Stimulated activated CD8-positive, alpha-beta memory T cell treated with anti-CD3 and anti-CD28 coated beads, Interleukin-7, amount 100 ng/mL, for 48 hours (primary cell): Measurements from ENCODE around the gene RBKS.
"Not testable (repeated sequence)": the region's sequence is repeated elsewhere in the genome, so short reads cannot be mapped to it uniquely, and the experiment has no call there.

ENCODE experiments used
- DNase-seq, 2 donors: peaks; one replicate each; pipeline ENCODE4 v3.0.0-alpha.2; 2020; ENCODE audit warnings: low read depth in 1 of 2; ENCODE audit errors: extremely low read depth in 1 of 2

RBKS gene

DNA sequence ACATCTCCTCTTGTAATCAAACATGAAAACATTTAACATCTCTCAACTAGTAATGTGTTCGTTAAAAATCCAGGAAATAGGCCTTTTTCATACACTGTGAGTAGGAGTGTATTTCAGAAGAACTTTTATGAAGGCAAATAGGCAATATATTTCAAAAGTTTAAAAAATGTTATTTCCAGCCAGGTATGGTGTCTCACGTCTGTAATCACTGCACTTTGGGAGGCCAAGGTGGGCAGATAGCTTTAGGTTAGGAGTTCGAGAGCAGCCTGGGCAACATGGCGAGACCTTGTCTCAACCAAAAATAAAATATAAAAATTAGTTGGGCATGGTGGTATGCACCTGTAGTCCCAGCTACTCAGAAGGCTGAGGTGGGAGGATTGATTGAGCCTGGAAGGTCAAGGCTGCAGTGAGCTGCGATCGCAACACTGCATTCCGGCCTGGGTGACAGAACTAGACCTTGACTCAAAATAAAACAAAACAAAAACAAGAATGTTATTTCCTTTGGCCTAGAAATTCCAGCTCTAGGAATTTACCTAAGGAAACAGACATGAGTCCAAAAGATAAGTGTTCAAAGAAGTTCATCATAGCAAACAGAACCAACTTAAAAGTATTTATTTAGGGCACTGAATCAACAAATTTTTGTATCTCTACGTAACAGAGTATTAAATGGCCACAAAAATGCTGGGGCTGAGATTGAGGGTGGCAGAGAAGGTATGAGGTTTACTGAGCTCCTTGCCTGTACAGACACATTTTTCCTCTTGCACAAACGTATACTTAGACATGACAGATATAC lies 14.9 kb downstream of the RBKS start:
- DNase-seq = no peak

DNA sequence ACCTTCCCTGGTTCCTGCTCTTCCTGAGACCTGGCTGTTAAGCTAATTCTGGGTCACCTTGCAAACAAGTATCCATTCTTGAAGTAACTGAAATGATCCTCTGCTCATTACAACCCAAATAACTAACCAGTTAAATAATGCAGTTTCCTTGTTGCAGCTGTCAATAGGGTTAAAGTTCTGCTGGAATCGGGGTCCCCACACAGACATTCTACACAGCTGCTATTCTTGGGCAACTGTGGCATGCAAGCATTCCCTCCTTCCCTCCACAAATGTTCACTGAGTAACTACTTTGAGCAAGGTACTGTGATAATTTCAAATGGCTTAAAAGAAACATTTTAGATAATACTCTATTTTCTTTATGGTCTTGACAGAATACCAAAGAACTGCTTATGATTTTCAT lies 17.1 kb downstream of the RBKS start:
- no peak for DNase-seq

DNA sequence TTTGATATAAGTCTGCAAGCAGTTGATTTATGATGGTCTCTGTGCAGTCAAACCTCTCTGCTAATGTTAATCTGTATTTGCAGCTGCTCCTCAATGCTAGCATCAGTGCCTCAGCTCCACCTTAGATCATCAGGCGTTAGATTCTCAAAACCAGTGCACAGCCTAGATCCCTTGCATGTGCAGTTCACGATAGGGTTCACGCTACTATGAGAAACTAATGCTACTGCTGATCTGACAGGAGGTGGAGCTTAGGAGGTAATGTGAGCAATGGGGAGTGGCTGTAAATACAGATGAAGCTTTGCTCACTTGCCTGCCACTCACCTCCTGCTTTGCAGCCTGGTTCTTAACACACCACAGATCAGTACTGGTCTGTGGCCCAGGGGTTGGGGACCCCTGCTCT lies 18.4 kb downstream of the RBKS start:
- DNase-seq = no peak

DNA sequence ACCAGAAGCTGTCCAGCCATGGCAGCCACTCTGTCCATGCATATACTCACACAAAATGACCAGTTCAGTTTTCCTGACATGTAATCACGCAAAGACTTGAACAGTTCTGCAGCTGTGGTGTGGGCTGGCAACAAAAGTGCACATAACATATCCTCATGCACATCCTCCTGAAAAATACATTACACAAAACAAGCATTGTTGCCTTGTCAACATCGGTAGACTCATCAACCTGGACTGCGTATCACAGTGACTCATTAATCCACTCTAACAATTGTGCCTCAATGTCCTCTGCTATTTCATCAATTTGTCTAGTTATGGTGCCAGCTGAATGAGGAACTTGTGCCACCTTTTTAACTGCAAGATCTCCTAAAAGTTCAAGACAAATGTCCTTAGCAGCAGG lies 19.5 kb downstream of the RBKS start:
- no peak for DNase-seq

DNA sequence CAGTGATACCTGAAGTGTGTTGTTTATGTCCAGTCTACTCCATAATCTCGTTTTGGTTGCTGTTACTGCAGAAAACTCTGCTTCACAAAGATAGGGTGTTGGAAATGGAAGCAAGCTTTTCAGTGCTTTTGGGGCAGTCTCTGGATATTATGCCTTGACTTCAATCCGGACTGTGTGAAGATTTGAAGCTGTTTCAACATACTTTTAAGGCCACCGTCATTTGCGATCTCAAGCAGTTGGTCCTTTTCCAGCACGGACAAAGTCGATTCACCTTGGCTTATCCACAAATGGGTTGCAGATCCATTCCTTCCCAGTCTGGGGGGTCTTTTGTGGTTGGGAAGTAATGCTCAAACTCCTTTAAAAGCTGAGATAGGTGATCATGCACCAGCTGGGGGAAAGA lies 20.4 kb downstream of the RBKS start:
- DNase-seq = no peak

DNA sequence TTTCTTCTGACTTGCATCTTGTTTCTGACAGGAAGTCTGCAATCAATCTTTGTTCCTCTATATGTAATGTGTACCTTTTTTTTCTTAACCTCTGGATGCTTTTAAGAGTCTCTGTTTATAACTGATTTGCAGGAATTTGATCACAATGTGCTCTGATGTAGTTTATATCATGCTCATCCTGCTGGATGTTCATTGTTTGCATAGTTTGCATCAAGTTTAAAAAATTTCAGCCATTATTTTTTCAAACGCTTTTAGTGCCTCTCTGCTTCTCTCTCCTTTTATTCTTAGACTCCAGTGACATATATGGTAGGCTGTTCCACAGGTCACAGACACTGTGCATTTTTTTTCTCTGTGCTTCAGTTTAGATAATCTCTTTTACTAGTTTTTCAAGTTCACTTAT lies 23.9 kb downstream of the RBKS start:
- DNase-seq = no peak

DNA sequence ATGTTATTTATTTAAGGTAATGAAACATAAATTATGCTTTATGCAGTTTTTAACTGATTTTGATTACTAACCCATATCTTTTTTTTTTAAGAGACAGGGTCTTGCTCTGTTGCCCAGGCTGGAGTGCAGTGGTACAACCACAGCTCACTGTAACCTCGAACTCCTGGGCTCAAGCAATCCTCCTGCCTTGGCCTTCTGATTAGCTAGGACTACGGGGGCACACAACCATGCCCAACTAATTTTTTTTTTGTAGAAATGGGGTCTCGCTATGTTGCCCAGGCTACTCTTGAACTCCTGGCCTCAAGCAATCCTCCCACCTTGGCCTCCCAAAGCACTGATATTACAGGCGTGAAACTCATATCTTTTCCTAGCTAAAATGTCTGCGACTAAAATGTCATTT lies 26.2 kb downstream of the RBKS start:
- DNase-seq = not testable (repeated sequence)

DNA sequence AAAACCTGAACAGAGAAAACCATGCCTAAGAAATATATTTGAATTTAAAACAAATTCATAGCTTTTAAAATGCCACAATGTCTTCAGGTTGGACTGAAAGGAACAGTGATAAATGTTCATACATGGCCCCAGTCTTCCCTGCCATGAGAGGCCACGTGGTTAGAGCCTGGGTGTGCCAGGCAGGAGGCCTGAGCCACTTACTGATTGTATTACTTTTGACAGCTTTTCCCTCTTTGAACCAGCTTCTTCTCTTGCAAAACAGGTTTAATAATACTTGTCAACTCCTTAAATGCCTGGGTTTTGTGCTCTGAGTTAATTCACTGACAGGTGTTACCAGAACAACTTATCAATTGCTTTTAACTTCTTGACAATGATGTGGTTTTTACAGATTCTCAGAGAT lies 27.0 kb downstream of the RBKS start:
- DNase-seq = no peak

DNA sequence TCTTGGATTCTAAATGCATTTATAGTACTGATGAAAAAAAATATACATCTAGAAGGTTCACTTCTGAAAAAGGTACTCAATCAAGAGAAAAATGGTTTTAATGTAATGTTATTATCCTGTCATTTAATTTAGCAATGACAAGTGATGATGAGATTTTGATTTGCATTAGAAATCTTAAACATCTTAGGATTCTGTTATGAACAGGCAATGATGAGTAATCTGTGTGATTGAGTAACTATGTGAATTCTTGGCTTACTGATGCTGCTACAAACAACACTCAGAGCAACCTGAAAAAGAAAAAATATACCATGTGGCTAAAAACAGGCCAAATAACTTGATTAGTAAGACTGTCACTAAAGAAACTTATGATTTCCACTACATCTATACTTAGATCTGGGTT lies 30.1 kb downstream of the RBKS start:
- DNase-seq = no peak

DNA sequence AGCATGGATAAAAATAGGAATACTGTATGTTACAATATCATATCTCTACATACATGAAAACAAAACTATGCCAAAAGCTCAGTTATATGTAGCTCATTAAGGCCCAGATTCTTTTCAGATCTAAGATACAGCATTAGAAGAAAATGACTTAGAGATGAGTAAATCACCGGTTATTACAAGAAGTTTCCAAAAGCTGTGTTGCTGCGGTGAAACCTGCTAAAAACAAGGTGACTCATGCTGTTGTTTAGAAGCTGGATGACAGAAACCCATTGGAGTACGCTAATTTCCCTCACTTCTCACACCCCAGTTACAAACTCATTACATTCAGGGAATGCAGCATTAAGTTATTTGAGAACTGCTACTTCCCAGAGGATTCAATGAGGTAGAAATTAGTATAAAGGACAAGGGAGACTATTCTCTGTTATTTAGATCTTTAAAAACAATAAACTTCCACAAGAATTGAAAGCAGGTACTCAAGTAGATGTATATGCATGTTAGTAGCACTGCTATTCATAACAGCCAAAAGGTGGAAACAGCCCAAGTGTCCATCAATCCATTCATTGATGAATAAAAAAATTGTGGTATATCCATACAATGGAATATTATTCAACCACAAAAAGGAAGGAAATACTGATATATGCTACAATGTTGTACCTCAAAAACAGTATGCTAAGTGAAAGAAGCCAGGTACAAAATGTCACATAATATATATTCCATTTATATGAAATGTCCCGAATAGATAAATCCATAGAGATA lies 32.6 kb downstream of the RBKS start:
- DNase-seq = peak in 1 of 2 donors; percentile 14

DNA sequence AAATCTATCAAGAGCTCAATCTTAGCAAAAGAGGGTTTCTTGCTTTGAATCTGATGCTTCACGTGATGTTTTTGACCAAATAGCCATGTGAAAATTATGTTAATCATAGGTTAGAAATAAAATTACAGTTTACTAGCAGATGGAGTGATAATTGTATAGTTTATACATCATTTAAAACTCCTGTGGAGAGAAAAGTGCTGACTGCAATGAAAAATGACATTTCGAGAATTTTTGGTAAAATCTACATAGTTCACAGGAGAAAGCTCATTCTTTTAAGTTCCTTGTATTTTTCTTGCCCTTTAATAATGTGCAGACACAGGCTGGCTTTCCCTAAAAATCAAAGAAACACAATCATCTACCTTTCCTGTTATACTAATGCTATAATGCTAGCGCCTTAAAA lies 33.2 kb downstream of the RBKS start:
- no peak for DNase-seq

DNA sequence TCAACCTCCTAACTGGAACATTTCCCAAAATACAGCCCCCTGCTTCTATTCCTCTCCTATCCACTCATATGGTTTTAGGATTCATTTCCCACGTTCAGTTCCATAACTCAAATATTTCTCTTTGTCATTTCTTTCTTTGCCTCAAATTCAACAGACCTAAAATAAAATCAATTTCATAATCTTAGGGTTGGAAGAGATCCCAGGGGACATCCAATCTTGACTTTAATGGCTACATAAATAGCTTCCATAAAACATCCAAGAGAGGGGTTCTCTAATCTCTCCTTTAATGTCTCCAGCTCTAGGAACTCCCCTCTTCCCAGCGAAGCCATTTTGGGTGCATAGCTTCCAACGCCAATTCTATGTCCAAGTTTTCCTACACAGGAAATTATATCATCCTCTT lies 33.8 kb downstream of the RBKS start:
- no peak for DNase-seq

DNA sequence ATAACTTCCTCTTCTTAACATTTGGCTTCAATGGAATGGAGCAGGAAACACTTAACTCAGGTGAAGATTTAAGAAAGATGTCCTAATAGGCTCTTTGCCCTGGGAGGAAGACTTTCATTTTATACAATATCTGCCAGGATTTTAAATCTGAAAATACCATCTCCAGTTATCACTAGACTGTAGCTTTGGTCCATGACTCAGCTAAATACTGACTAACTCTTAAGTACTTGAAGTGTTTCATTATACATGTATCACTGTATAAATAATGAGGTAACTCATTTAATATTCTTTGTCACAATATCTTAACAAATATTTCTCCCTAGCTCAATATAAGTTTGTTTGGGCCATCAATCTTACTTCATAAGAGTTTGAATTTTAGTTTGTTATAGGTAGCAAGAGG lies 34.7 kb downstream of the RBKS start:
- no peak for DNase-seq

DNA sequence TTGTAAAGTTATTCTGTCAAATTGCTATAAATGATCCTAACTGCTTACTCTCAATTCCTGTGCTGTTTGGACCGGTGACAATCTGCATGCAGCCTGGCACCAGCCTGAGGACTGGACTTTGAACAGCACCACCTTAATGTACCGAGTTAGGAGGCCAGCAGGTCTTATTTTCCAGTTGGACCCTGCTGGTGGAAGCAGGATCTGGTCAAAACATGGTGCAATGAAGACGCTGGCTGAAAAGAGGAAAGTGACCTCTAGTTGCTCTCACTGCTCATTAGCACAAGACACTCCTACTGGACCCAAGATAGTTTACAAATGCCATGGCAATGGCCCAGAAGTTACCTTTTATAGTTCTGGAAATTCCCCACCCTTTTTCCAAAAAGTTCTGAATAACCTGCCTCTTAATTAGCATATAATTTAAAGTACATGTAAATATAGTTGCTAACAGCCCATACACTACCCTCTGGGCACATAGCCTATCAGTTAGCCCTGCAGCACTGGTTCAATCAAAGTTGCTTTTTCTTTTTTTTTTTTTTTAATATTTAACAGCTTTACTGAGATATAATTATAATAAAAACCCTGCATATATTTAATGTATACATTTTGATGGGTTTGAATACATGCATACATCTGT lies 35.8 kb downstream of the RBKS start:
- no peak for DNase-seq

DNA sequence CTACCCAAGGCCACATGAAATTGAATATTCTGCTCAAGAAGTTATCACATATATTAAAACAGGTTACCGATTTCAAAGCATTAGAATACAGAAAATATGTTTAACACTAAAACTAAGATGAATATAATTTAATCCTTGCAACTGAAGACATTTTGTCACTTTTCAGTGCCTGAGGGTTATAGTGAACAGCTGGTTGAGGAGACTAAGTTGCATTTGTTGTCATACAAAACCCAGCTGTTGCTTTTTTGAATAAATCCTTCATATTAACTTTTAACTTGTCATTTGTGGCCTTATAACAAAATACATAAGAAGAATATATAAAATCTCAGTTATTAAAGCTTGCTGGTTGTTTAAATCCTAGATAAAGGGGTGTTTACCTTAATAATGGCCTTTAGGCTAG lies 37.5 kb downstream of the RBKS start:
- DNase-seq = no peak

DNA sequence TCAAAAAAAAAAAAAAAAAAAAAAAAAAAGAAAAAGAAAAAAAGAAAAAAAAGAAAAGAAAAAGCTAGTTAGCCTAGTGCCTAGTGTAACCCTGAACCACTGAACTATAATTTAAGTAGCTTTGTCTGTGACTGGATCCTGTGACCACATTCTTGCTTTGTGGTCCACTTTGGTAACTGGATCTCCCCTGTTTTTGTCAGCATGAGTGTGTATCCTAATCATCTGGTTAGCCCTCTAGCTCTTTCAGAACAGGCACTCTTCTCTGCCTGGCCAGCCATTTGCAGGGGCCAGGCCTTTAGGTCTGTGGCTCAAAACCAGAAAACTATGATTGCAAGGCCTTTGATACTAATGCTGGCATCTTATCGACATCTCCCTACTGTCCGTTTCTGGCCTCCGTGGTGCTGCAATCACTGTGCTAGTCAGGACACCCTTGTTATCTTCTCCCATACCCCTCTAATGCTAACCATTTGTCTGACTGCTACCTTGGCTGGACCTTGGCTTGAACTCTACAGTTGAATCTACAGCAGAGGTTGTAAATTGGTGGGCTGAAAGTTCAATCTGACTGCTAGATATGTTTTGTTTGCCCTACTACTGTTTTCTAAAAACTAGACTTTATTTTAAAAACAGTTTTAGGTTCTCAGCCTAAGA lies 40.5 kb downstream of the RBKS start:
- no peak for DNase-seq

DNA sequence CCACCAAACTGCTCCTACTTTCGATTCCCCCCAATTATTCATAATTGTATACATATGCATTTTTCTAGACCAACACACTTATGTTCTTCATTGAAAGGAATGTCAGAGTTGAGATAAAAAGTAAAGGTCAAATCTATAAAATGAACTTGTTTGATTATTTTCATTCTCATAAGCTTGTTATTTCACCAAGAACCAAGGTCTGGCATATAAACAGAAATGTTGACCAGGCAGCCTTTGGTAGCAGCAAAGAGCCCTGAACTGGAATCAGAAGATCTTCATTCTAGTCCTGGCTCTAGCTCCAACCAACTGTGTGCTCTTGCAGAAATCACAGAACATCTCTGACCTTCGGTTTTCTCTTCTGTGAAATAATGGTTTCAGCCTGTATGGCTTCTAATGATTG lies 42.9 kb downstream of the RBKS start:
- no peak for DNase-seq

DNA sequence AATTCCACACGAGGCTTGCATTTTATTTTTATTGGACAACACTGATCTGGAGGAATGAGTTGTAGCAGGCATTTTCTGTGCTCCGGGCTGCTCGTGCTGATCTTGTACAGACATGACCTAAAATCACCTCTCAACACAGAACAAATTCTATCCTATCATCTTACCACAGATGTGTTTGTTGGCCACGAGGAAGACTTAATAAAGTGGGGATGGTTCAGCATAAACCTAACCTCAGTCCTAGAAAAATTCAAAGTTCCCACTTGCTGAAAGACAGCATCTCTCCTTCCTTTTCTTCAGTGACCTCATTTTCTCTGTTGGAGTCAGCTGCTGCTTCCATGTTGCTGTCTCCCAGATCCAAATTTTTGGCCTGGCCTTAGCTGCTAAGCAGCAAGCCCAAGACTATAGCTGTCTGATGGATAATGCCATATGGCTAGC lies 45.3 kb downstream of the RBKS start:
- no peak for DNase-seq

DNA sequence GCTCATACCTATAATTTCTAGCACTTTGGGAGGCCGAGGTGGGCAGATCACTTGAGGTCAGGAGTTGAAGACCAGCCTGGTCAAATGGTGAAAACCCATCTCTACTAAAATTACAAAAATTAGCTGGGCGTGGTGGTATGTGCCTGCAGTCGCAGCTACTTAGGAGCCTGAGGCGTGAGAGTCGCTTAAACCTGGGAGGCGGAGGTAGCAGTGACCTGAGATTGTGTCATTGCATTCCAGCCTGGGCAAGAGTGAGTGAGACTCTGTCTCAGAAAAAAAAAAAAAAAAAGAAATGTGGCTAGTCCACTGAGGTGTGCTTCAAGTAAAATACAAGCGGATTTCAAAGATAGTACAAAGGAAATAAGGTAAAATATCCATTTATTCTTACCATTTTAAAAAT lies 46.2 kb downstream of the RBKS start:
- no peak for DNase-seq

DNA sequence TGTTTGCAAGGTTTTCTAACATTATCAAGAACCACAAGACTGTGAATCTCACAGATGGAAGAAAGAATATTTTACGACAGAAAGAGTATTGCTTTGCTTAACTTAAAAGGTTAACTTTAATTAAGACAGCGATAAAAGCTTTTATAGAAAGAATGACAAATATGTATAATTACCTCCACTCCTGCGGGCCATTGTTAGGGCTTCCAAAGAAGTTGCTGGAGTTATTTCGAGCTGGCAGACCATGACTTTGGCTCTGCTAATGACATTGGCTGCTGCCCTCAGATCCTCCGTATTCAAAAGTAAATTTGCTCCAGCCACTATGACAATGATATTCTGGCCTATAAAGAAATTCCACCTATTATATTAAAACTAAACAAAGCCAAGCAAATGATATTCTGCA lies 47.3 kb downstream of the RBKS start:
- DNase-seq = no peak

DNA sequence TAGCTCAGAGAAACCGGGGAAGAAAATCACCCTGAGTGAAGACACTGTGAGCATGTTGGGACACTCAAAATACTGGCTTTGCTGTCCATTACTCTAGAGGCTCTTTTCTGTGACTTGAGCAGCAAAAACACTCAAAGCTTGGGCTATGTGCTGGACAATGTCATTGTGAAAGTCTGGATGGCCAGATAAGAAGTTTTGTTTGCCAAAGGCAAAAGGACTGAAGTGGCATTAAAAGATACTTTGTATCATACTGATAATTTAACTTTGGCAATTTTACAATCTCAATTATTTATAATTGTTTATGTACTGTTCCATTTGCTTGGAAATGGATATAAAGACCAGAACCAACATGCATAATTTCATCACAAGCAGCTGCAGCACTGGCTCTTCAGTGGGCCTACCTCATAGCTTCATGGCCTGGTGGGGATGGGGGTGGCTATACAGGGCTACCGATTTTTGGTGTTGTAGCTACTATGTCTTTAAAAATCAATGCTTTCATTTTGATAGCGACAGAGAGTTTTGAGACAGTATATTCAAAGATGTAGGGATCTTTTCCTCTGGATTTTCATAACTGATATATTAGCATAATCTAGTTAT lies 51.1 kb downstream of the RBKS start:
- no peak for DNase-seq
